Measurements from ENCODE around the gene C14orf119.

DNA sequence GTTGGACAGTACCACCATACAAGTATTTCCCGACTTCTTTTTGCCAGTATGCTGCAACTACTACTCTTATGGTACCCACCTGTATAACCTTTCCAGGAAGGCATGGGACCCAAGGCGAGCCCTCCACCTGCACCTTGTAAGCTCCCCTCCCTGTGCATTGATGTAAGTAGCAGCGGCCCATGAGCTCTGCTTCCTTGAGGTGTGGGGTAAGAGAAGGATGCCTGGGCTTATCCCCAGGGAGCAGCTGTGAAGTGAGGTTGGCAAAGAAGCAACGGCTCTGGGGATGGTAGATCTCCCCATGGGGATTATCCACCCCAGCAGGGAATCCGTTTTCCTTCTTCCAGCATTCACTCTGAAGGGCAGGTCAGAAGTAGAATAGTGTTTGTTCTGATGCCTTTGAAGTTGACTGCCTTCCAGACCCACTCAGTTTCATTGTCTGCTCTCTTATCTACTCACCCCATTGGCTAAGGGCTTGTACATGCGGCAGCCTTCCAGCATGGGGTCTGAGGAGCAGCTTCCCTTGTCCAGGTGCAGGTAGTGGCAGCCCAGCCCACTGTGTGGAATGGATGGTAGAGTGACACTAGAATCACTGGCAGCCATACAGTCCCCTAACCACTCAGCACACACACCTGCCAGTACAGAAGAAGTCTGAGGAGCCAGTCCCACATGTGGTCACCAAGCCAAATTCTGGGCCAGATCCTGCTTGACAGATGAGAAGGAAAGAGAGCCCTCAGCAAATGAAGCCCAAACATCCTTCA is 6.1 kb downstream of the C14orf119 start:
- TF ChIP-seq, protein P1, sequence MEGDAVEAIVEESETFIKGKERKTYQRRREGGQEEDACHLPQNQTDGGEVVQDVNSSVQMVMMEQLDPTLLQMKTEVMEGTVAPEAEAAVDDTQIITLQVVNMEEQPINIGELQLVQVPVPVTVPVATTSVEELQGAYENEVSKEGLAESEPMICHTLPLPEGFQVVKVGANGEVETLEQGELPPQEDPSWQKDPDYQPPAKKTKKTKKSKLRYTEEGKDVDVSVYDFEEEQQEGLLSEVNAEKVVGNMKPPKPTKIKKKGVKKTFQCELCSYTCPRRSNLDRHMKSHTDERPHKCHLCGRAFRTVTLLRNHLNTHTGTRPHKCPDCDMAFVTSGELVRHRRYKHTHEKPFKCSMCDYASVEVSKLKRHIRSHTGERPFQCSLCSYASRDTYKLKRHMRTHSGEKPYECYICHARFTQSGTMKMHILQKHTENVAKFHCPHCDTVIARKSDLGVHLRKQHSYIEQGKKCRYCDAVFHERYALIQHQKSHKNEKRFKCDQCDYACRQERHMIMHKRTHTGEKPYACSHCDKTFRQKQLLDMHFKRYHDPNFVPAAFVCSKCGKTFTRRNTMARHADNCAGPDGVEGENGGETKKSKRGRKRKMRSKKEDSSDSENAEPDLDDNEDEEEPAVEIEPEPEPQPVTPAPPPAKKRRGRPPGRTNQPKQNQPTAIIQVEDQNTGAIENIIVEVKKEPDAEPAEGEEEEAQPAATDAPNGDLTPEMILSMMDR (IDR thresholded peaks at IDR 0.05): no peak
- TF ChIP-seq POLR2A (IDR thresholded peaks at IDR 0.05): no peak

Measured in breast epithelium (tissue), 3 donors.